Vagina (tissue), 2 donors: ENCODE results near the gene DDX51.

Source experiments
- CTCF ChIP-seq, 3 experiments: fragments of 450-650 bp in 2 of 3; fragments of 200-600 bp in 1 of 3; sonication (generic) in 1 of 3; IDR thresholded peaks; one replicate each; pipeline ENCODE4 v1.5.1; 2017 to 2019; ENCODE audit warnings: antibody characterized with exemption in 3 of 3, mild to moderate bottlenecking in 2 of 3, moderate library complexity in 2 of 3
- POLR2A ChIP-seq, 2 donors: fragments of 450-650 bp; IDR thresholded peaks; one replicate each; pipeline ENCODE4 v1.6.1; 2017; ENCODE audit warnings: antibody characterized with exemption in 2 of 2, mild to moderate bottlenecking in 2 of 2, moderate library complexity in 2 of 2
- POLR2AphosphoS5 ChIP-seq, 2 donors: sonication (generic); formaldehyde crosslinking; IDR thresholded peaks; one replicate each; pipeline ENCODE4 v1.9.0; 2017; ENCODE audit warnings: antibody characterized with exemption in 2 of 2, mild to moderate bottlenecking in 2 of 2, low read depth in 1 of 2; ENCODE audit not compliant: insufficient read depth in 1 of 2

- TF ChIP-seq CTCF (IDR thresholded peaks at IDR 0.05): no peak
- TF ChIP-seq POLR2A (IDR thresholded peaks at IDR 0.05): no peak
- TF ChIP-seq POLR2AphosphoS5 (IDR thresholded peaks at IDR 0.05; ENCODE audit: insufficient read depth in 1 of 2, low read depth in 1 of 2): no peak
Observed at GRCh38 chr12:132166093-132166492, 22.0 kb upstream of the DDX51 start.
